Osteocyte (in vitro differentiated cells): Measurements from ENCODE around the gene TM4SF4. TPM values are rescaled to one million over a fixed set of nuclear protein-coding genes. Genes with fewer than 3 reads are reported as not detected.

Source experiments
- DNase-seq: peaks from one replicate; pipeline ENCODE4 v3.0.0; 2021; ENCODE audit warnings: mixed read lengths; ENCODE audit not compliant: unreplicated experiment; ENCODE audit errors: extremely low spot score
- H3K27ac Mint-ChIP-seq: one replicate; pipeline ENCODE4 v1.8.0; 2021; ENCODE audit warnings: mild to moderate bottlenecking, mixed read lengths; ENCODE audit not compliant: unreplicated experiment
- H3K27me3 Mint-ChIP-seq: one replicate; pipeline ENCODE4 v1.8.0; 2021; ENCODE audit warnings: mixed read lengths; ENCODE audit not compliant: unreplicated experiment
- H3K36me3 Mint-ChIP-seq: one replicate; pipeline ENCODE4 v1.8.0; 2021; ENCODE audit warnings: mixed read lengths; ENCODE audit not compliant: unreplicated experiment
- H3K4me1 Mint-ChIP-seq: one replicate; pipeline ENCODE4 v1.8.0; 2021; ENCODE audit warnings: mixed read lengths; ENCODE audit not compliant: unreplicated experiment
- H3K4me3 Mint-ChIP-seq: one replicate; pipeline ENCODE4 v1.8.0; 2021; ENCODE audit warnings: mild to moderate bottlenecking, moderate library complexity, mixed read lengths; ENCODE audit not compliant: unreplicated experiment
- H3K9me3 Mint-ChIP-seq: one replicate; pipeline ENCODE4 v1.8.0; 2021; ENCODE audit warnings: mixed read lengths; ENCODE audit not compliant: unreplicated experiment
- CTCF ChIP-seq: fragments of 200-600 bp; sonication (generic); IDR thresholded peaks from 2 replicates; pipeline ENCODE4 v1.5.0; 2021; ENCODE audit warnings: antibody characterized with exemption, mild to moderate bottlenecking, moderate library complexity
- total RNA-seq: library from RNA; stranded (reverse); gene quantifications from 2 replicates; pipeline ENCODE4 v1.2.1, GENCODE V29; 2021

The TM4SF4 gene
- total RNA-seq, 1 donor from 2014 or later: not detected

GRCh38 chr3:149507491-149508324 lies 33.2 kb downstream of the TM4SF4 start:
- Mint-ChIP-seq H3K9me3 (no peaks in the 10 kb centered on the region), H3K27ac (peak overlapping the region; percentile 74), H3K27me3 (no peaks in the 10 kb centered on the region), H3K36me3 (no peaks in the 10 kb centered on the region), H3K4me1 (peaks cover 35% of the 10 kb centered on the region), H3K4me3 (peak overlapping the region; percentile 29)
- TF ChIP-seq CTCF: no peak
- DNase-seq: no peak

DNA sequence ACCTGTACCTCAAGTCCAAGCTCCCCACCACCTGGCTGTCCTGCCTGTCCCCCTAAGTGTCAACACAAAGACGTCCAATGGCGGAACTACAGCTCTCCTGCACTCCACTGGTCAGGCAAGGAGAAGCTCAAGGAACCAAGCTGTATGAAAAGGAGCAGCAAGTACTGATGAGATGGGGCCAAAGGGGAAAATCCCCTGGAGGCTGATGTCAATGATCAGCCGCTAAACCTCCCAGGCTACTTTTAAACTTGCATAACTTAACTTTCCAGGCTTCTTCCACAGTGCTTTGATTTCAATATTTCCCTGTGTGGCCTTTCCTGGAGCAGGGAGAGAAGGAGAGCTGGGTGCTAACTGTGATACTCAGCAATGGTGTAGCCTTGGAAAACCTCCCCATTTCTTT lies 35.0 kb downstream of the TM4SF4 start:
- Mint-ChIP-seq H3K27me3 (no peaks in the 10 kb centered on the region), H3K4me3 (no peak overlapping the region), H3K36me3 (no peaks in the 10 kb centered on the region), H3K27ac (no peak overlapping the region), H3K9me3 (no peaks in the 10 kb centered on the region), H3K4me1 (peaks cover 33% of the 10 kb centered on the region)
- TF ChIP-seq CTCF: no peak
- DNase-seq: no peak

DNA sequence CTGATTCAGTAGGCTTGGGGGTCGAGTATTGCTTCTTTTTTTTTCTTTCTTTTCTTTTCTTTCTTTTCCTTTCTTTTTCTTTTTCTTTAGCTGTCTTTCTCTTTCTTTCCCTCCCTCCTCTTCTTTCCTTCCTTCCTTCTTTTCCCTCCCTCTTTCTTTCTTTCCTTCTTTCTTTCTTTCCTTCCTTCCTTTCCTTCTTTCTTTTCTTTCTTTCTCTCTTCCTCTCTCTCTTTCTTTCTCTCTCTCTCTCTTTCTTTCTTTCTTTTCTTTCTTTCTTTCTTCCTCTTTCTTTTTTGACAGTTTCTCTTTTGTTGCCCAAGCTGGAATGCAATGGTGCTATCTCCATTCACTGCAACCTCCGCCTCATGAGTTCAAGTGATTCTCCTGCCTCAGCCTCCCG lies 36.0 kb downstream of the TM4SF4 start:
- no peak for DNase-seq
- Mint-ChIP-seq H3K36me3 (no peaks in the 10 kb centered on the region), H3K27ac (no peak overlapping the region), H3K27me3 (no peaks in the 10 kb centered on the region), H3K4me1 (peaks cover 33% of the 10 kb centered on the region), H3K4me3 (no peak overlapping the region), H3K9me3 (no peaks in the 10 kb centered on the region)
- TF ChIP-seq CTCF: no peak

- DNase-seq: no peak
- Mint-ChIP-seq H3K27ac (no peak overlapping the region), H3K4me3 (no peak overlapping the region), H3K36me3 (no peaks in the 10 kb centered on the region), H3K9me3 (no peaks in the 10 kb centered on the region), H3K4me1 (peaks cover 32% of the 10 kb centered on the region), H3K27me3 (no peaks in the 10 kb centered on the region)
- no peak for TF ChIP-seq CTCF
These were observed 36.6 kb downstream of the TM4SF4 start for GRCh38 chr3:149511040-149511626.

GRCh38 chr3:149512073-149512782 lies 37.7 kb downstream of the TM4SF4 start:
- Mint-ChIP-seq H3K27ac (no peak overlapping the region), H3K4me3 (peak overlapping the region; percentile 8), H3K4me1 (peaks cover 21% of the 10 kb centered on the region), H3K27me3 (no peaks in the 10 kb centered on the region), H3K36me3 (peaks cover 1% of the 10 kb centered on the region), H3K9me3 (no peaks in the 10 kb centered on the region)
- TF ChIP-seq CTCF: peak; percentile 89
- DNase-seq: no peak
